A673 (cell line): ENCODE results near the gene SCN3A. TPM values are rescaled to one million over a fixed set of nuclear protein-coding genes. Genes with fewer than 3 reads are reported as not detected.

Source experiments
- BruUV-seq: library from RNA; stranded (reverse); fragments of 400-500 nt; replicated peaks from 2 replicates; lab custom pipeline; 2021; lab: Mats Ljungman, UMichigan
- CTCF ChIA-PET: fragments of 300-600 bp; sonication (Branson Sonifier 250); formaldehyde crosslinking; loops from one replicate; lab custom pipeline; 2022; ENCODE audit warnings: antibody characterized with exemption; lab: Charles Lee
- POLR2A ChIA-PET: fragments of 300-600 bp; sonication (Branson Sonifier 250); formaldehyde crosslinking; loops from one replicate; lab custom pipeline; 2022; ENCODE audit warnings: antibody characterized with exemption; ENCODE audit not compliant: low non-redundant PET; lab: Charles Lee
- DNase-seq: peaks from one replicate; pipeline ENCODE4 v3.0.0-alpha.2; 2015; ENCODE audit warnings: low spot score
- H3K27ac ChIP-seq: fragments of 200-600 bp; sonication (generic); 2 replicates; pipeline ENCODE4 v1.5.1; 2016; ENCODE audit warnings: mixed run types, low read depth, mild to moderate bottlenecking, mixed read lengths, antibody characterized with exemption, low read length; ENCODE audit not compliant: poor library complexity, severe bottlenecking
- H3K27me3 ChIP-seq: fragments of 200-600 bp; sonication (generic); replicated peaks from 2 replicates; pipeline ENCODE4 v1.6.1; 2017; ENCODE audit warnings: mixed run types, low read depth, mild to moderate bottlenecking, mixed read lengths, antibody characterized with exemption, low read length; ENCODE audit not compliant: insufficient read depth, poor library complexity
- H3K36me3 ChIP-seq: fragments of 200-600 bp; sonication (generic); 2 replicates; pipeline ENCODE4 v1.6.1; 2016; ENCODE audit warnings: mixed run types, mild to moderate bottlenecking, mixed read lengths, antibody characterized with exemption, low read length; ENCODE audit not compliant: insufficient read depth, poor library complexity, severe bottlenecking
- H3K4me1 ChIP-seq: fragments of 200-600 bp; sonication (generic); 2 replicates; pipeline ENCODE4 v1.6.1; 2017; ENCODE audit warnings: mixed run types, mild to moderate bottlenecking, mixed read lengths, antibody characterized with exemption, low read length; ENCODE audit not compliant: insufficient read depth, poor library complexity, severe bottlenecking
- H3K4me3 ChIP-seq: fragments of 200-600 bp; sonication (generic); 2 replicates; pipeline ENCODE4 v1.5.1; 2016; ENCODE audit warnings: low read depth, mixed run types, mild to moderate bottlenecking, mixed read lengths, low read length; ENCODE audit not compliant: poor library complexity, severe bottlenecking
- H3K9me3 ChIP-seq: fragments of 200-600 bp; sonication (generic); 2 replicates; pipeline ENCODE4 v1.6.1; 2016; ENCODE audit warnings: mixed run types, low read depth, mild to moderate bottlenecking, mixed read lengths, antibody characterized with exemption, low read length; ENCODE audit not compliant: poor library complexity, severe bottlenecking
- EZH2 ChIP-seq: fragments of 200-600 bp; sonication (generic); IDR thresholded peaks from 2 replicates; pipeline ENCODE4 v1.6.1; 2017; ENCODE audit warnings: borderline replicate concordance, low read depth, mild to moderate bottlenecking, mixed read lengths, antibody characterized with exemption, low read length; ENCODE audit not compliant: poor library complexity, severe bottlenecking
- intact Hi-C: fragments of 100-400 bp; cut with micrococcal nuclease; formaldehyde crosslinking; loops from one replicate; pipeline ENCODE4 v1.10.0; 2022; ENCODE audit not compliant: unreplicated experiment
- total RNA-seq: library from RNA; stranded (reverse); gene quantifications from 2 replicates; pipeline ENCODE4 v1.2.3, GENCODE V29; 2021
- TF ChIP-seq, protein P1 (sequence below): fragments of 300-800, 200-600 bp; sonication (generic); conservative IDR thresholded peaks from 2 replicates; pipeline ENCODE4 v1.5.1; 2017; ENCODE audit warnings: low read depth, mild to moderate bottlenecking, antibody characterized with exemption, low read length, moderate library complexity, mixed read lengths

Gene SCN3A
- total RNA-seq, 1 experiment from 2014 or later: 0.04 TPM

- no TSS peak for BruUV-seq
Measured at GRCh38 chr2:165054652-165055051, 149.2 kb downstream of the SCN3A start.

GRCh38 chr2:165044505-165045303 is 159.1 kb downstream of the SCN3A start:
- BruUV-seq: no TSS peak
- CTCF ChIA-PET: no interaction called here
- H3K36me3 ChIP-seq: no peaks in the 10 kb centered on the region
- H3K27ac ChIP-seq: no peak overlapping the region
- H3K4me3 ChIP-seq: no peak overlapping the region
- no peak for TF ChIP-seq EZH2
- TF ChIP-seq, protein P1, sequence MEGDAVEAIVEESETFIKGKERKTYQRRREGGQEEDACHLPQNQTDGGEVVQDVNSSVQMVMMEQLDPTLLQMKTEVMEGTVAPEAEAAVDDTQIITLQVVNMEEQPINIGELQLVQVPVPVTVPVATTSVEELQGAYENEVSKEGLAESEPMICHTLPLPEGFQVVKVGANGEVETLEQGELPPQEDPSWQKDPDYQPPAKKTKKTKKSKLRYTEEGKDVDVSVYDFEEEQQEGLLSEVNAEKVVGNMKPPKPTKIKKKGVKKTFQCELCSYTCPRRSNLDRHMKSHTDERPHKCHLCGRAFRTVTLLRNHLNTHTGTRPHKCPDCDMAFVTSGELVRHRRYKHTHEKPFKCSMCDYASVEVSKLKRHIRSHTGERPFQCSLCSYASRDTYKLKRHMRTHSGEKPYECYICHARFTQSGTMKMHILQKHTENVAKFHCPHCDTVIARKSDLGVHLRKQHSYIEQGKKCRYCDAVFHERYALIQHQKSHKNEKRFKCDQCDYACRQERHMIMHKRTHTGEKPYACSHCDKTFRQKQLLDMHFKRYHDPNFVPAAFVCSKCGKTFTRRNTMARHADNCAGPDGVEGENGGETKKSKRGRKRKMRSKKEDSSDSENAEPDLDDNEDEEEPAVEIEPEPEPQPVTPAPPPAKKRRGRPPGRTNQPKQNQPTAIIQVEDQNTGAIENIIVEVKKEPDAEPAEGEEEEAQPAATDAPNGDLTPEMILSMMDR: no peak
- intact Hi-C loops: no loop called here
- no peaks in the 10 kb centered on the region for H3K4me1 ChIP-seq
- POLR2A ChIA-PET: no interaction called here
- H3K9me3 ChIP-seq: no peaks in the 10 kb centered on the region
- no peak for DNase-seq
- no peaks in the 10 kb centered on the region for H3K27me3 ChIP-seq

More at GRCh38 chr2:165054652-165055051, 149.2 kb downstream of the SCN3A start:
- DNase-seq: no peak
- H3K4me3 ChIP-seq: no peak overlapping the region
- H3K4me1 ChIP-seq: no peaks in the 10 kb centered on the region
- H3K27ac ChIP-seq: no peak overlapping the region
- POLR2A ChIA-PET: no interaction called here
- intact Hi-C loops: no loop called here
- TF ChIP-seq, protein P1: no peak
- no peak for TF ChIP-seq EZH2
- H3K36me3 ChIP-seq: no peaks in the 10 kb centered on the region
- CTCF ChIA-PET: no interaction called here
- no peaks in the 10 kb centered on the region for H3K9me3 ChIP-seq
- H3K27me3 ChIP-seq: no peaks in the 10 kb centered on the region

Other genes with a start within 250 kb of the SCN3A start
- gene SLC38A11, start 248.5 kb downstream of the SCN3A start, total RNA-seq: not detected in 2 replicates
- gene SCN2A, start 35.4 kb upstream of the SCN3A start, total RNA-seq: 0.73 and 0.79 TPM in 2 replicates